Measurements from ENCODE around the gene ADCK2. TPM values are rescaled to one million over a fixed set of nuclear protein-coding genes. Genes with fewer than 3 reads are reported as not detected.
"Not testable (repeated sequence)": the region's sequence is repeated elsewhere in the genome, so short reads cannot be mapped to it uniquely, and the experiment has no call there.

ADCK2 gene
- total RNA-seq, 1 donor from 2014 or later = 22.2 TPM

GRCh38 chr7:140734729-140735128 is 62.0 kb downstream of the ADCK2 start:
- intact Hi-C loops (cut with micrococcal nuclease) = no loop called here

- intact Hi-C loops (cut with micrococcal nuclease) = no loop called here
These were observed 65.5 kb downstream of the ADCK2 start for GRCh38 chr7:140738280-140738679.

DNA sequence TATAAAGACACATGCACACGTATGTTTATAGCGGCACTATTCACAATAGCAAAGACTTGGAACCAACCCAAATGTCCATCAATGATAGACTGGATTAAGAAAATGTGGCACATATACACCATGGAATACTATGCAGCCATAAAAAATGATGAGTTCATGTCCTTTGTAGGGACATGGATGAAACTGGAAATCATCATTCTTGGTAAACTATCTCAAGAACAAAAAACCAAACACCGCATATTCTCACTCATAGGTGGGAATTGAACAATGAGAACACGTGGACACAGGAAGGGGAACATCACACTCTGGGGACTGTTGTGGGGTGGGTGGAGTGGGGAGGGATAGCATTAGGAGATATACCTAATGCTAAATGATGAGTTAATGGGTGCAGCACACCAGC is 70.5 kb downstream of the ADCK2 start:
- intact Hi-C loops (cut with micrococcal nuclease) = not testable (repeated sequence)

GRCh38 chr7:140744005-140744404 is 71.3 kb downstream of the ADCK2 start:
- intact Hi-C loops (cut with micrococcal nuclease) = no loop called here

Other genes with a start within 250 kb of the ADCK2 start
- 67.7 and 69.1 TPM in 2 replicates for gene MKRN1, start 193.4 kb upstream of the ADCK2 start, total RNA-seq
- gene DENND2A, start 32.1 kb upstream of the ADCK2 start, total RNA-seq = not detected in 2 replicates
- gene NDUFB2, start 23.8 kb downstream of the ADCK2 start, total RNA-seq = 203 and 205 TPM in 2 replicates